RWPE2 (cell line): ENCODE results near the gene PICK1.

Experiments used
- ATAC-seq: fragments of 200-7000 bp; cut with Tn5 transposase; 3 replicates; pipeline ENCODE4 v1.9.1; 2021; ENCODE audit warnings: low read depth
- DNase-seq: peaks from one replicate; pipeline ENCODE4 v3.0.0-alpha.2; 2020; ENCODE audit warnings: low spot score
- H3K27ac ChIP-seq: fragments of 450-650 bp; 2 replicates; pipeline ENCODE4 v1.5.1; 2017; ENCODE audit warnings: mild to moderate bottlenecking; ENCODE audit not compliant: poor library complexity, severe bottlenecking
- H3K27me3 ChIP-seq: fragments of 250-450 bp; sonication (Bioruptor Pico); 2 replicates; pipeline ENCODE4 v1.5.1; 2021; ENCODE audit warnings: mild to moderate bottlenecking, moderate library complexity; ENCODE audit not compliant: insufficient read depth, poor library complexity, severe bottlenecking
- H3K36me3 ChIP-seq: fragments of 250-450 bp; sonication (Bioruptor Pico); 2 replicates; pipeline ENCODE4 v1.5.1; 2020; ENCODE audit warnings: low read depth, mild to moderate bottlenecking, moderate library complexity
- H3K4me1 ChIP-seq: fragments of 250-450 bp; sonication (Bioruptor Pico); 2 replicates; pipeline ENCODE4 v1.5.1; 2021; ENCODE audit warnings: mild to moderate bottlenecking, moderate library complexity; ENCODE audit not compliant: insufficient read depth, poor library complexity, severe bottlenecking
- H3K4me3 ChIP-seq: fragments of 250-450 bp; sonication (Bioruptor Pico); 2 replicates; pipeline ENCODE4 v1.5.1; 2021; ENCODE audit warnings: mild to moderate bottlenecking, moderate library complexity; ENCODE audit not compliant: severe bottlenecking
- H3K9me3 ChIP-seq: fragments of 250-450 bp; sonication (Bioruptor Pico); 2 replicates; pipeline ENCODE4 v1.5.1; 2021; ENCODE audit warnings: mild to moderate bottlenecking, moderate library complexity; ENCODE audit not compliant: severe bottlenecking
- TF ChIP-seq, protein P1 (sequence below): fragments of 450-650 bp; IDR thresholded peaks from one replicate; pipeline ENCODE4 v1.5.1; 2017; ENCODE audit warnings: mild to moderate bottlenecking, moderate library complexity; ENCODE audit not compliant: poor library complexity, severe bottlenecking

PICK1 gene

GRCh38 chr22:38056969-38057891 lies at the start of gene PICK1:
TSS of gene PICK1 (plus strand) at chr22:38057404. CDS start at chr22:38057810, 406 bp downstream.
- Histone ChIP-seq H3K27ac (peak within 1 kb of the TSS; percentile 42), H3K9me3 (no peaks in the 10 kb centered on the region), H3K36me3 (peaks cover 26% of the 10 kb centered on the region), H3K27me3 (no peaks in the 10 kb centered on the region), H3K4me1 (no peaks in the 10 kb centered on the region), H3K4me3 (peak within 1 kb of the TSS; percentile 53)
- ATAC-seq (peak; percentile 91), DNase-seq (peak; percentile 85)
- TF ChIP-seq, protein P1, sequence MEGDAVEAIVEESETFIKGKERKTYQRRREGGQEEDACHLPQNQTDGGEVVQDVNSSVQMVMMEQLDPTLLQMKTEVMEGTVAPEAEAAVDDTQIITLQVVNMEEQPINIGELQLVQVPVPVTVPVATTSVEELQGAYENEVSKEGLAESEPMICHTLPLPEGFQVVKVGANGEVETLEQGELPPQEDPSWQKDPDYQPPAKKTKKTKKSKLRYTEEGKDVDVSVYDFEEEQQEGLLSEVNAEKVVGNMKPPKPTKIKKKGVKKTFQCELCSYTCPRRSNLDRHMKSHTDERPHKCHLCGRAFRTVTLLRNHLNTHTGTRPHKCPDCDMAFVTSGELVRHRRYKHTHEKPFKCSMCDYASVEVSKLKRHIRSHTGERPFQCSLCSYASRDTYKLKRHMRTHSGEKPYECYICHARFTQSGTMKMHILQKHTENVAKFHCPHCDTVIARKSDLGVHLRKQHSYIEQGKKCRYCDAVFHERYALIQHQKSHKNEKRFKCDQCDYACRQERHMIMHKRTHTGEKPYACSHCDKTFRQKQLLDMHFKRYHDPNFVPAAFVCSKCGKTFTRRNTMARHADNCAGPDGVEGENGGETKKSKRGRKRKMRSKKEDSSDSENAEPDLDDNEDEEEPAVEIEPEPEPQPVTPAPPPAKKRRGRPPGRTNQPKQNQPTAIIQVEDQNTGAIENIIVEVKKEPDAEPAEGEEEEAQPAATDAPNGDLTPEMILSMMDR = no peak

- Histone ChIP-seq H3K9me3 (no peaks in the 10 kb centered on the region), H3K4me1 (no peaks in the 10 kb centered on the region), H3K27ac (no peak overlapping the region), H3K27me3 (no peaks in the 10 kb centered on the region), H3K4me3 (no peak overlapping the region), H3K36me3 (no peaks in the 10 kb centered on the region)
- TF ChIP-seq, protein P1 = no peak
- DNase-seq (no peak), ATAC-seq (no peak)
These were observed 48.0 kb upstream of the PICK1 start for GRCh38 chr22:38009000-38009806.

- ATAC-seq (0 out of 3 replicates have a peak, but pooled peaks have one; percentile 41), DNase-seq (no peak)
- Histone ChIP-seq H3K4me1 (no peaks in the 10 kb centered on the region), H3K27me3 (no peaks in the 10 kb centered on the region), H3K36me3 (no peaks in the 10 kb centered on the region), H3K27ac (no peak overlapping the region), H3K4me3 (no peak overlapping the region), H3K9me3 (no peaks in the 10 kb centered on the region)
- TF ChIP-seq, protein P1 = no peak
These were observed 44.6 kb upstream of the PICK1 start for GRCh38 chr22:38012604-38013072.

DNA sequence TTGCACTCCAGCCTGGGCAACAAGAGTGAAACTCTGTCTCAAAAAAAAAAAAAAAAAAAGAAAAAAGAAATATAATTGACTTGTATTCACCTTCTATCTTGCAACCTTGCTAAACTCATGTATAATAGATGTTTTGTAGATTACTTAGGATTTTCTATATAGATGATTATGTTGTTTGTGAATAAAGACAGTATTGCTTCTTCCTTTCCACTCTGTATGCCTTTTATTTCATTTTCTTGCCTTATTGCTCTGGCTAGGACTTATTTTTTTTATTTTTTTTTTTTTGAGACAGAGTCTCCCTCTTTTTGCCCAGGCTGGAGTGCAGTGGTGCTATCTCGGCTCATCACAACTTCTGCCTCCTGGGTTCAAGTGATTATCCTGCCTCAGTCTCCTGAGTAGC lies 43.1 kb upstream of the PICK1 start:
- H3K27me3 ChIP-seq = no peaks in the 10 kb centered on the region
- DNase-seq (no peak), ATAC-seq (no peak)
- H3K27ac ChIP-seq = no peak overlapping the region
- TF ChIP-seq, protein P1 = no peak
- H3K4me3 ChIP-seq = no peak overlapping the region
- no peaks in the 10 kb centered on the region for H3K9me3 ChIP-seq
- no peaks in the 10 kb centered on the region for H3K36me3 ChIP-seq
- no peaks in the 10 kb centered on the region for H3K4me1 ChIP-seq
